IMR-90 (cell line): ENCODE data around the gene RC3H1. TPM values are rescaled to one million over a fixed set of nuclear protein-coding genes. Genes with fewer than 3 reads are reported as not detected.
A peak's percentile ranks its signal among the peaks of the same experiment; 100 is the strongest.

ENCODE experiments used
- ATAC-seq: fragments of 200-7000 bp; cut with Tn5 transposase; 2 replicates; pipeline ENCODE4 v1.9.1; 2020; ENCODE audit warnings: low read depth, mild to moderate bottlenecking, moderate library complexity
- BruUV-seq: library from RNA; stranded (reverse); fragments of 400-500 nt; replicated peaks from 2 replicates; lab custom pipeline; 2021; lab: Mats Ljungman, UMichigan
- CTCF ChIA-PET: fragments of 300-600 bp; formaldehyde crosslinking; extraction: SDS; loops from one replicate; lab custom pipeline; 2021; ENCODE audit warnings: antibody characterized with exemption; lab: Yijun Ruan, JAX
- POLR2A ChIA-PET: fragments of 300-600 bp; sonication (Branson Sonifier 250); formaldehyde crosslinking; loops from one replicate; lab custom pipeline; 2022; ENCODE audit warnings: antibody characterized with exemption; ENCODE audit not compliant: unreplicated experiment; lab: Charles Lee
- DNase-seq: peaks from one replicate; pipeline ENCODE4 v3.0.0; 2013
- H2AFZ ChIP-seq: replicated peaks from 2 replicates; pipeline ENCODE3; 2013; ENCODE audit warnings: low read length, mild to moderate bottlenecking; ENCODE audit not compliant: poor library complexity
- H2AK5ac ChIP-seq: 2 replicates; pipeline ENCODE4 v1.6.1; 2013; ENCODE audit warnings: low read depth, low read length, inconsistent platforms
- H2AK9ac ChIP-seq: replicated peaks from 2 replicates; pipeline ENCODE3; 2013; ENCODE audit warnings: mild to moderate bottlenecking, low read depth, low read length, moderate library complexity; ENCODE audit not compliant: poor library complexity
- H2BK120ac ChIP-seq: 2 replicates; pipeline ENCODE4 v1.6.1; 2013; ENCODE audit warnings: low read depth, low read length, inconsistent platforms
- H2BK15ac ChIP-seq: 3 replicates; pipeline ENCODE4 v1.6.1; 2013; ENCODE audit warnings: low read depth, low read length, inconsistent platforms
- H2BK20ac ChIP-seq: 2 replicates; pipeline ENCODE4 v1.6.1; 2013; ENCODE audit warnings: low read depth, mild to moderate bottlenecking, inconsistent platforms, low read length, moderate library complexity
- H2BK5ac ChIP-seq: 2 replicates; pipeline ENCODE4 v1.6.1; 2013; ENCODE audit warnings: mild to moderate bottlenecking, low read depth, low read length, inconsistent platforms; ENCODE audit not compliant: poor library complexity, severe bottlenecking
- H3K14ac ChIP-seq: replicated peaks from 2 replicates; pipeline ENCODE4 v1.6.1; 2013; ENCODE audit warnings: low read depth, low read length, inconsistent platforms
- H3K18ac ChIP-seq: 2 replicates; pipeline ENCODE4 v1.6.1; 2013; ENCODE audit warnings: low read depth, low read length, control low read depth
- H3K23ac ChIP-seq: 2 replicates; pipeline ENCODE4 v1.6.1; 2013; ENCODE audit warnings: low read depth, low read length, inconsistent platforms
- H3K27ac ChIP-seq: 2 replicates; pipeline ENCODE4 v1.5.1; 2013; ENCODE audit warnings: mild to moderate bottlenecking, control low read depth, low read length; ENCODE audit not compliant: insufficient read depth
- H3K27me3 ChIP-seq: 2 replicates; pipeline ENCODE4 v1.6.1; 2013; ENCODE audit warnings: low read length; ENCODE audit not compliant: control insufficient read depth, insufficient read depth
- H3K36me3 ChIP-seq: 2 replicates; pipeline ENCODE4 v1.6.1; 2013; ENCODE audit warnings: low read length, mixed read lengths; ENCODE audit not compliant: control insufficient read depth, insufficient read depth
- H3K4ac ChIP-seq: 2 replicates; pipeline ENCODE4 v1.6.1; 2013; ENCODE audit warnings: low read depth, low read length, inconsistent platforms
- H3K4me1 ChIP-seq: 2 replicates; pipeline ENCODE4 v1.6.1; 2013; ENCODE audit warnings: low read length, mixed read lengths; ENCODE audit not compliant: control insufficient read depth, insufficient read depth
- H3K4me2 ChIP-seq: 2 replicates; pipeline ENCODE4 v1.6.1; 2013; ENCODE audit warnings: low read depth, mild to moderate bottlenecking, control low read depth, low read length, moderate library complexity
- H3K4me3 ChIP-seq: 2 replicates; pipeline ENCODE4 v1.5.1; 2013; ENCODE audit warnings: low read depth, mild to moderate bottlenecking, control low read depth, low read length, moderate library complexity; ENCODE audit not compliant: insufficient read depth
- H3K56ac ChIP-seq: 2 replicates; pipeline ENCODE4 v1.6.1; 2013; ENCODE audit warnings: low read length, inconsistent platforms; ENCODE audit not compliant: insufficient read depth; ENCODE audit errors: extremely low read depth
- H3K79me1 ChIP-seq, 2 experiments: 2 replicates each; pipeline ENCODE4 v1.6.1; 2013; ENCODE audit warnings: low read length in 2 of 2, inconsistent platforms in 1 of 2, low read depth in 1 of 2
- H3K9ac ChIP-seq: 2 replicates; pipeline ENCODE4 v1.6.1; 2013; ENCODE audit warnings: low read depth, low read length, control low read depth
- H3K9me1 ChIP-seq: 2 replicates; pipeline ENCODE4 v1.6.1; 2013; ENCODE audit warnings: low read length, inconsistent platforms; ENCODE audit not compliant: insufficient read depth
- H3K9me3 ChIP-seq: 2 replicates; pipeline ENCODE4 v1.6.1; 2013; ENCODE audit warnings: low read length; ENCODE audit not compliant: control insufficient read depth, insufficient read depth
- H4K20me1 ChIP-seq: 2 replicates; pipeline ENCODE4 v1.6.1; 2013; ENCODE audit warnings: low read length, inconsistent platforms; ENCODE audit not compliant: insufficient read depth
- H4K5ac ChIP-seq: 2 replicates; pipeline ENCODE4 v1.6.1; 2013; ENCODE audit warnings: mild to moderate bottlenecking, low read depth, low read length, control low read depth
- H4K8ac ChIP-seq, 2 experiments: 2 replicates each; pipeline ENCODE4 v1.6.1; 2013; ENCODE audit warnings: low read depth in 2 of 2, low read length in 2 of 2, control low read depth in 1 of 2, inconsistent platforms in 1 of 2
- H4K91ac ChIP-seq: 2 replicates; pipeline ENCODE4 v1.6.1; 2013; ENCODE audit warnings: low read depth, low read length, inconsistent platforms; ENCODE audit not compliant: insufficient read depth
- CTCF ChIP-seq: conservative IDR thresholded peaks from 2 replicates; pipeline ENCODE4 v1.5.1; 2012; ENCODE audit warnings: mild to moderate bottlenecking, low read depth, low read length, improper control_type of control experiment
- FOS ChIP-seq: fragments of 150-350 bp; IDR thresholded peaks from 2 replicates; pipeline ENCODE4 v1.6.1; 2016; ENCODE audit warnings: low read depth, low read length
- MAZ ChIP-seq: IDR thresholded peaks from 2 replicates; pipeline ENCODE4 v1.6.1; 2012; ENCODE audit warnings: low read depth, mild to moderate bottlenecking, low read length, improper control_type of control experiment, moderate library complexity, borderline replicate concordance
- NFE2L2 ChIP-seq: fragments of 150-350 bp; IDR thresholded peaks from 2 replicates; pipeline ENCODE4 v1.6.1; 2016; ENCODE audit warnings: low read depth, mild to moderate bottlenecking, low read length
- POLR2A ChIP-seq: IDR thresholded peaks from 2 replicates; pipeline ENCODE4 v1.6.1; 2012; ENCODE audit warnings: mild to moderate bottlenecking, low read depth, low read length
- SMC3 ChIP-seq: fragments of 150-350 bp; IDR thresholded peaks from 2 replicates; pipeline ENCODE4 v1.6.1; 2016; ENCODE audit warnings: low read depth, mild to moderate bottlenecking, antibody characterized with exemption, low read length, moderate library complexity
- WGBS, 2 experiments: methylation state at CpG; one replicate each; pipeline versions ENCODE4 v1.1.5 to v1.1.7; 2013; ENCODE audit warnings: missing lambda C conversion rate in 2 of 2; ENCODE audit not compliant: insufficient read length in 1 of 2; ENCODE audit errors: extremely low coverage in 2 of 2; 5-methylcytosine and 5-hydroxymethylcytosine counted together
- dilution Hi-C: fragments of 300-500 bp; cut with HindIII; formaldehyde crosslinking; loops from one replicate; pipeline ENCODE4 v1.14.3; 2018; ENCODE audit warnings: low sequenced_read_pairs; ENCODE audit not compliant: unreplicated experiment
- in situ Hi-C: fragments of 300-500 bp; cut with MboI; formaldehyde crosslinking; loops from 3 replicates; pipeline ENCODE4 v1.14.3; 2019; ENCODE audit warnings: low sequenced_read_pairs, inconsistent platforms, mixed read lengths
- intact Hi-C: fragments of 100-400 bp; cut with micrococcal nuclease; formaldehyde crosslinking; loops from 2 replicates; pipeline ENCODE4 v1.10.0; 2022
- polyA plus RNA-seq, 3 experiments: library from polyadenylated mRNA; depleted of rRNA; stranded (reverse); fragments of >200 nt; gene quantifications; 2 replicates each; pipeline ENCODE4 v1.2.3, GENCODE V29; 2012; ENCODE audit warnings: low replicate concordance in 1 of 3
- total RNA-seq: library from RNA; depleted of rRNA; stranded (reverse); fragments of >200 nt; gene quantifications from 2 replicates; pipeline ENCODE4 v1.2.3, GENCODE V29; 2012
- TF ChIP-seq, protein P1 (sequence below): fragments of 150-350 bp; IDR thresholded peaks from 2 replicates; pipeline ENCODE4 v1.6.1; 2016; ENCODE audit warnings: low read depth, mild to moderate bottlenecking, low read length, moderate library complexity, borderline replicate concordance

Gene RC3H1
- total and polyA plus RNA-seq, 2 of the 4 experiments (the other 2 are of a cell fraction) = 5.1 to 39.3 TPM

GRCh38 chr1:174039027-174039426 lies 16.9 kb upstream of the RC3H1 start:
- Histone ChIP-seq H4K91ac (no peak overlapping the region), H3K4me2 (no peak overlapping the region), H2BK5ac (no peak overlapping the region), H3K27ac (no peak overlapping the region), H3K9me3 (no peaks in the 10 kb centered on the region), H2BK120ac (no peak overlapping the region), H3K27me3 (no peaks in the 10 kb centered on the region), H2AK9ac (no peak overlapping the region), H3K4me3 (no peak overlapping the region), H2BK15ac (no peak overlapping the region), H2BK20ac (no peak overlapping the region), H2AFZ (no peak overlapping the region), H4K8ac (no peak overlapping the region), H3K56ac (no peak overlapping the region), H3K14ac (no peak overlapping the region), H4K5ac (no peak overlapping the region), H3K36me3 (no peaks in the 10 kb centered on the region), H3K9ac (no peak overlapping the region), H4K20me1 (no peaks in the 10 kb centered on the region), H3K18ac (no peak overlapping the region), H2AK5ac (no peak overlapping the region), H3K9me1 (peaks cover 3% of the 10 kb centered on the region), H3K4me1 (no peaks in the 10 kb centered on the region), H3K79me1 (no peaks in the 10 kb centered on the region), H3K23ac (no peak overlapping the region), H3K4ac (no peak overlapping the region)
- no CpG with 5 or more reads among the region's 1 CpG for WGBS, 2 experiments
- no peak for TF ChIP-seq FOS
- no peak for TF ChIP-seq SMC3
- TF ChIP-seq POLR2A = no peak
- no peak for TF ChIP-seq MAZ
- TF ChIP-seq NFE2L2 = no peak
- TF ChIP-seq CTCF = no peak
- TF ChIP-seq, protein P1, sequence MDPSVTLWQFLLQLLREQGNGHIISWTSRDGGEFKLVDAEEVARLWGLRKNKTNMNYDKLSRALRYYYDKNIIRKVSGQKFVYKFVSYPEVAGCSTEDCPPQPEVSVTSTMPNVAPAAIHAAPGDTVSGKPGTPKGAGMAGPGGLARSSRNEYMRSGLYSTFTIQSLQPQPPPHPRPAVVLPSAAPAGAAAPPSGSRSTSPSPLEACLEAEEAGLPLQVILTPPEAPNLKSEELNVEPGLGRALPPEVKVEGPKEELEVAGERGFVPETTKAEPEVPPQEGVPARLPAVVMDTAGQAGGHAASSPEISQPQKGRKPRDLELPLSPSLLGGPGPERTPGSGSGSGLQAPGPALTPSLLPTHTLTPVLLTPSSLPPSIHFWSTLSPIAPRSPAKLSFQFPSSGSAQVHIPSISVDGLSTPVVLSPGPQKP = no peak
- no TSS peak for BruUV-seq
- DNase-seq (peak; percentile 62), ATAC-seq (no peak)
- dilution Hi-C loops = no loop called here
- in situ Hi-C loops = no loop called here
- ChIA-PET CTCF (interaction anchor here (1.0 kb wide), 1 partner anchor 115 kb away, joined by 3 read pairs; no protein-coding TSS in a partner anchor), POLR2A (interaction anchor here (0.6 kb wide), 1 partner anchor 104 kb away, joined by 3 read pairs; no protein-coding TSS in a partner anchor)
- intact Hi-C loops = no loop called here
